ENCODE measurements around the gene INTS12. TPM values are rescaled to one million over a fixed set of nuclear protein-coding genes. Genes with fewer than 3 reads are reported as not detected.

INTS12 gene
- total and polyA plus RNA-seq, 2 of the 8 experiments (the other 6 are each of a cell fraction or from before 2014, with no cell fraction given): 12.3 to 14.1 TPM

DNA sequence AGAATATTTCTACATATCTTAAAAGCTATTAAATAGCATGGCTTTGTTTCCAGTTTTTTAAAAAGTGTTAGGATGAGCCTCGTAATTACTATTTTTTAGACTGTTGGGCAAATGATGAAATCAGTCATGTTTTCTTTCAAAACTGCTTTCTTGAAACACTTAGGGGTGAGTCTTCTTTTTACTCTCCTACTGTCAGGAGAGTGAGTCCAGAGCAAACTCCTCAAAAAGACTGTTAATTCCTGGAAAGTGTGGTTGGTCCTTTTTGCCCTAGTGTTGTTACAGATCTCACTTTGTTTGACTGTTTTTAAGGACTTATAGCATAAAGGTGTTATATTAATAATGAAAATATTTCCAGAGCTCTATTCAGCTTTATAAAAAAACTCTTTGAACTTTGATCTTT lies 6.4 kb upstream of the INTS12 start:
- Histone ChIP-seq H3K4me1 (replicated peaks in 1 of 4; ENCODE audit: control insufficient read depth in 3 of 4, insufficient read depth in 4 of 4, low read length in 3 of 4) (no peaks in the 10 kb centered on the region), H3K79me1 (ENCODE audit: low read depth, low read length) (0 out of 2 replicates have a peak, but pooled peaks cover 3% of the 10 kb centered on the region), H3K4ac (replicated peaks; ENCODE audit: insufficient read length, low read depth, low read length) (no peak overlapping the region), H3K18ac (ENCODE audit: extremely low read depth, low read length) (no peak overlapping the region), H2BK12ac (ENCODE audit: low read depth, low read length) (no peak overlapping the region), H3K79me2 (ENCODE audit: control insufficient read depth in 1 of 2, insufficient read depth in 2 of 2, low read length in 2 of 2) (peaks cover 0 to 59% of the 10 kb centered on the region in 2 experiments; a peak in 3 of 4 replicates), H3K27ac (ENCODE audit: low read depth, low read length) (no peak overlapping the region), H3K36me3 (ENCODE audit: control insufficient read depth in 2 of 4, insufficient read depth in 4 of 4, low read length in 3 of 4) (peaks cover 0 to 13% (median 6%) of the 10 kb centered on the region in 4 experiments; a peak in 4 of 8 replicates), H2BK5ac (ENCODE audit: low read depth, low read length) (no peak overlapping the region), H3K9me3 (ENCODE audit: insufficient read depth in 2 of 2, low read depth in 1 of 2, low read length in 1 of 2) (peaks cover 0 to 2% of the 10 kb centered on the region in 2 experiments; a peak in 2 of 4 replicates), H4K8ac (ENCODE audit: extremely low read depth, insufficient read depth, low read length) (no peak overlapping the region), H3K4me2 (ENCODE audit: insufficient read depth in 1 of 2, low read depth in 2 of 2, low read length in 2 of 2) (no peak overlapping the region), H3K27me3 (replicated peaks in 1 of 4; ENCODE audit: control insufficient read depth in 3 of 4, extremely low read depth in 1 of 4, insufficient read depth in 3 of 4, low read length in 3 of 4) (no peaks in the 10 kb centered on the region), H2BK20ac (ENCODE audit: low read length) (no peak overlapping the region), H4K5ac (ENCODE audit: insufficient read length, low read depth, low read length) (no peak overlapping the region), H2AFZ (ENCODE audit: low read length) (no peak overlapping the region), H3K23me2 (ENCODE audit: low read depth, low read length) (no peaks in the 10 kb centered on the region; the same call in 1 of the 2 replicates), H3K4me3 (ENCODE audit: extremely low read depth in 1 of 4, insufficient read depth in 2 of 4, low read depth in 3 of 4, low read length in 4 of 4) (no peak overlapping the region), H4K20me1 (replicated peaks in 1 of 2; ENCODE audit: control insufficient read depth in 1 of 2, insufficient read depth in 2 of 2, low read length in 2 of 2) (peaks cover 0 to 6% of the 10 kb centered on the region in 2 experiments), H2BK120ac (replicated peaks; ENCODE audit: low read depth, low read length) (no peak overlapping the region), H2AK5ac (ENCODE audit: low read depth, low read length) (no peak overlapping the region), H3K23ac (ENCODE audit: insufficient read length) (no peak overlapping the region), H3K56ac (replicated peaks; ENCODE audit: insufficient read length, low read depth, low read length) (no peak overlapping the region), H2BK15ac (ENCODE audit: low read length) (no peak overlapping the region), H3K14ac (ENCODE audit: insufficient read length) (no peak overlapping the region), H3K9ac (replicated peaks in 1 of 4; ENCODE audit: extremely low read depth in 1 of 4, low read depth in 3 of 4, low read length in 3 of 4) (no peak overlapping the region), H4K91ac (replicated peaks; ENCODE audit: insufficient read length, low read length) (no peak overlapping the region)
- TF ChIP-seq CHD2 (IDR thresholded peaks at IDR 0.05; ENCODE audit: low read length): no peak
- CTCF ChIA-PET (ENCODE audit: partially characterized antibody): interaction anchor here (0.6 to 1.4 kb wide), 5 partner anchors 10 to 519 kb away, joined by 3 to 4 read pairs (median 3); no protein-coding TSS in a partner anchor
- 89% methylated on average over 1 of the region's 1 CpG; no CpG with 5 or more reads in 1 of the 2 experiments for WGBS, 2 experiments (ENCODE audit: extremely low coverage in 1 of 2, insufficient coverage in 1 of 2, insufficient read length in 1 of 2, insufficient replicate concordance in 2 of 2, low coverage in 1 of 2, low lambda C conversion rate in 2 of 2, missing lambda C conversion rate in 1 of 2)
- FAIRE-seq (no peak), DNase-seq (ENCODE audit: low read depth in 1 of 2, low spot score in 2 of 2) (no peak)
- POLR2A ChIA-PET (ENCODE audit: partially characterized antibody): no interaction called here
